Transverse colon (tissue), 4 donors: ENCODE results near the gene PIWIL4.

Experiments used
- CTCF ChIP-seq, 5 experiments: fragments of 200-600 bp in 3 of 5; fragments of 450-650 bp in 2 of 5; sonication (generic) in 3 of 5; IDR thresholded peaks; 1 replicate in 2 of 5; 2 replicates in 3 of 5; pipeline ENCODE4 v1.5.1; 2016 to 2017; ENCODE audit warnings: antibody characterized with exemption in 5 of 5, inconsistent platforms in 3 of 5, mild to moderate bottlenecking in 2 of 5, moderate library complexity in 1 of 5
- EP300 ChIP-seq: sonication (generic); formaldehyde crosslinking; IDR thresholded peaks from one replicate; pipeline ENCODE4 v1.6.1; 2017; ENCODE audit warnings: antibody characterized with exemption, low read depth
- POLR2AphosphoS5 ChIP-seq, 3 donors: sonication (generic); formaldehyde crosslinking; IDR thresholded peaks; one replicate each; pipeline ENCODE4 v1.6.1; 2016; ENCODE audit warnings: antibody characterized with exemption in 3 of 3

GRCh38 chr11:94518300-94518699, 48.9 kb upstream of the PIWIL4 start:
- TF ChIP-seq CTCF (IDR thresholded peaks at IDR 0.05) (no peak), POLR2AphosphoS5 (IDR thresholded peaks at IDR 0.05) (no peak), EP300 (no peak)
